HG03045 (cell line): Measurements from ENCODE around the gene SLC18A3.

Source experiments
- ATAC-seq: cut with Tn5 transposase; IDR thresholded peaks from one replicate; pipeline ENCODE4 v1.9.1; 2021; ENCODE audit warnings: mild to moderate bottlenecking, moderate library complexity; ENCODE audit not compliant: unreplicated experiment

The SLC18A3 gene

DNA sequence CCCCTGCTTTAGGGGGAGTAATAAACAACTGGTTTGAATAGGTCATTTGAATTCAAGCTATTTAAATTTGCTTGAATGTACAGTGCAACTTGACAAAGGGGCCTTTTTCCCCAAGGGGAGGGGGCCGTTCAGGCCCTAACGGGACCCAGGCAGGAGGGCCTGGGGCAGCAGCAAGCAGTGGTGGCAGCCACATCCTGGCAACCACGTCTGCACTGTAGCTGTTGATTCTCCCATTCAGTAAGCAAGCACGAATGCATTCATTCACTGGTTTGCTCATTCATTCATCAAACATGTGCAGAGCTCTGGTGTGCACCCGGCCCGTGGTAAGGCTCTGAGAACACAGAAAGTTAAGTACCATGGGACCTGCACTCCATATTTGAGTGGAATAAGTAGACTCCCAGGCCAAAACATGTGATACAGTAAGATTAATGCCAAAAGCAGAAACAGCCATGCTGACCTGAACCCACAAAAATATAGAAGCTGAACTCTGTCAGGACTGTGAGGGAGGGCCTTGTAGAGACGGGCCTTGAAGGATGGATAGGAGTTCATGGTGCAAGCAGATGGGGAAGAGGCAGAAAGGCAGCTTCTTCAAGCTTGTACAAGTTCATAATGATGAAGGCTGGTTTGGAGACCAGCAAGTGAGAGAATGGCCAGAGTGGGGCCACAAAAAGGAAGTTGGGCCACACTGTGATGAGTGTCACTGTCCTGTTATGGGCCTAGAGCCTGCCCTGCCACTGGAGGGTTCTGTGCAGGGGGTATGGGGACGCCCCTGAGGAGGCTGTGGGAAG lies 40.0 kb downstream of the SLC18A3 start:
- no peak for ATAC-seq

- no peak for ATAC-seq
Measured at GRCh38 chr10:49650724-49651034, 40.6 kb downstream of the SLC18A3 start.

GRCh38 chr10:49651039-49651835 lies 41.1 kb downstream of the SLC18A3 start:
- no peak for ATAC-seq

- no peak for ATAC-seq
Measured at GRCh38 chr10:49651917-49652316, 41.8 kb downstream of the SLC18A3 start.

- ATAC-seq, result no peak
Measured at GRCh38 chr10:49652421-49653272, 42.5 kb downstream of the SLC18A3 start.

- ATAC-seq, result no peak
Measured at GRCh38 chr10:49653273-49653929, 43.3 kb downstream of the SLC18A3 start.

DNA sequence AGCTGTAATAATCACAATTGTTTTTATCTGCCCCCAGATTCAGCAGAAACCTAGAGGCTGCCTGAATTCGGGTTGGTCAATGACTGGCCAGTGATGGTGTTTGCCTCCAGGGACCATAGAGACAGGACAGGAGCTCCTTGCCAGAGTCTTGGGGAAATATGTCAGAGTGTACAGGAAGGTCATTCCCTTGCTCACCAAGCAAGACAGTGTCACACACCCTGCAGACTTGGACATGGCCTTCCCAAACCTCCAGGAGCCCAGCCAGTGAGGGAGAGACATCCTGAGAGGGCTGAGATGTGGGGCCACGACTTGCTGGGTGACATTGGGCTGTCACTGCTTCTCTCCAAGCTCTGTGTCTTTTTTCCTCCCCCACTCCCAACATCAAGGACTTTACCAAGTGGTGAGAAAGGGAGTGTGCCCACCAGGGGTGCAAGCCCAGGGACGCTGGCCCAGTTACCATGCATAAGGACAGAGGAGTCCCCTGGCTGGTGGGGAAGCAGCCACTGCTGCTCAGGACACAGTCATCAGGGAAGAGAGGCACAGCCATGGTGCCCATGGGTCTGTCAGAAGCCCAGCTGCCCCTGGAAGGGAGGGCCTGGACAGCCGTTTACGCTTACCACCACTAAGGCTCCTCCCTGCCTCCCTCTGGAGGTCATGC lies 44.1 kb downstream of the SLC18A3 start:
- no peak for ATAC-seq

DNA sequence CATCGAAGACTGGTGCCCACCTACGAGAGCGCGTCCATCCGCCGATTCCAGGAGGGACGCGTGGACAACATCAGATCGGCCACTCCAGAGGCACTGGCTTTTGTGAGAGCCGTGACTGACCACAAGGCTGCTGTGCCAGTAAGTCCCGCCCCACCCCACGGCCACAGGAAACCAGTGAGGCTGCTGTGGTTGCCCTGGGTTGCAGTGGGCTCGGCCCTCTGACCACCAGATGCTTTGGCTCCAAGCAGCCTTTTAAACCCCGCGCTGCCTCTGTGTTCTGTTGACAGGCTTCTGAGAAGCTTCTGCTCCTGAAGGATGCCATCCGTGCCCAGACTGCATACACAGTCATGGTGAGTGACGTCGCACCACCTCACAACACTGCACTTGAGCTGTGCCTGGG lies 45.0 kb downstream of the SLC18A3 start:
- ATAC-seq, result no peak

DNA sequence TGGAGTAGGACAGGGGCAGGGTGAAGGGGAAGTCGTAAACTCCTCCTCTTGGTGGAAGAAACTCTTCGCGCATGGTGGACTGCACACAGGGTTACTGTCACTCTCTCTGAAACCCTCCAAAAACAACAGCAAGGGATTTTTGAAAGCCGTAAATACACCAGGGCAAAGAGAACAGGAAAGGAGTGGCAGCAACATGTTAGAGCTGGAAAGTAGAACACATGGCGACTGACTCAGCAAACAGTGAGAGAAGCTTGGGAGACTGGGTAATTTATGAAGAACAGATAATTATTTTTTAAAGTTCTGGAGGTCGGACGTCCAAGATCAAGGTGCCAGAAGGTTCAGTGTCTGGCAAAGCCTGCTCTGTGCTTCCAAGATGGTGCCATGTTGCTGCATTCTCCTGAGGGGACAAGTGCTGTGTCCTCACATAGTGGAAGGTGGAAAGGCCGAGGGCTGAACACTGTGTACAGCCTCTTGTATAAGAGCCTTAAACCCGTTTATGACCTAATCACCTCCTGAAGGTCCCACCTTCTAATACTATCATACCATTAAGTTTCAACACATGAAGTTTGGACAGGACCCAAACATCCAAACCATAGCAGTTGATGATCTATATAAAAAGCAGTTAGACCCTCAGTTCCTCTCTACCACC lies 46.9 kb downstream of the SLC18A3 start:
- ATAC-seq, result no peak

GRCh38 chr10:49657606-49658005 lies 47.5 kb downstream of the SLC18A3 start:
- ATAC-seq, result no peak

DNA sequence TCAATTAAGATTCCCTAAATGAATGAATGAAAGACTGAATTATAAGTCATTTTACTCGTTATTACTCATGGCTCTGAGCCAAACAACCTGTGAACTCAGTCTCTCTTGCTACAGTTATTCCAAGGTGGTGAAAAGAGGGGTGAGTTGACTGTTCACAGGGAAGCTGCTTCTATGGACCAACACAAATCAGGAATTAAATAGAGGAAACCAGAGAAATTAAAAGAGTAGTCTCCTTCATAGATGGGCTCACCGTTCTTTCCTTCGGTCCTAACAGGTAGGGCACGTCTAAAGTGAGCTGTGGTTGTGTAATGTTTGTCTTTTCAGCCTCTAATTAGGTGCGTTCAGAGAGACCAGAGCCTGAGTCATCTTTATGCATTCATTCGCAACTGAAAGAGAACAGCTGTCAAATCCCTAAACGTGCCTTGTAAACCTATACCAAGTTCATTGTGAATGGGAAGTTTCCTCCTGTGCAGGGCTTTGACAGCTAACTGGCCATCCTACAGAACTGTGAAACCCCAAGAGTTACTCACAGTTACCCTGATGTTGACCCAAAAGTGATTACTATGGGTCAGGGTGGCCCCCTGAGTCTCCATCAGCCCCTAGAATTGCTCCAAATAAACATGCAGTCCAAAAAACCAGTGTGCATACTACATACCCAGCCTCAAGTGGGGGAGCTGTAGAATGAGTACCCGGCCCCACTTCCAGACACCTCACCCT lies 51.2 kb downstream of the SLC18A3 start:
- no peak for ATAC-seq
